ENCODE measurements around the gene PYGO1.
"Not testable (repeated sequence)": the region's sequence is repeated elsewhere in the genome, so short reads cannot be mapped to it uniquely, and the experiment has no call there.

Gene PYGO1

DNA sequence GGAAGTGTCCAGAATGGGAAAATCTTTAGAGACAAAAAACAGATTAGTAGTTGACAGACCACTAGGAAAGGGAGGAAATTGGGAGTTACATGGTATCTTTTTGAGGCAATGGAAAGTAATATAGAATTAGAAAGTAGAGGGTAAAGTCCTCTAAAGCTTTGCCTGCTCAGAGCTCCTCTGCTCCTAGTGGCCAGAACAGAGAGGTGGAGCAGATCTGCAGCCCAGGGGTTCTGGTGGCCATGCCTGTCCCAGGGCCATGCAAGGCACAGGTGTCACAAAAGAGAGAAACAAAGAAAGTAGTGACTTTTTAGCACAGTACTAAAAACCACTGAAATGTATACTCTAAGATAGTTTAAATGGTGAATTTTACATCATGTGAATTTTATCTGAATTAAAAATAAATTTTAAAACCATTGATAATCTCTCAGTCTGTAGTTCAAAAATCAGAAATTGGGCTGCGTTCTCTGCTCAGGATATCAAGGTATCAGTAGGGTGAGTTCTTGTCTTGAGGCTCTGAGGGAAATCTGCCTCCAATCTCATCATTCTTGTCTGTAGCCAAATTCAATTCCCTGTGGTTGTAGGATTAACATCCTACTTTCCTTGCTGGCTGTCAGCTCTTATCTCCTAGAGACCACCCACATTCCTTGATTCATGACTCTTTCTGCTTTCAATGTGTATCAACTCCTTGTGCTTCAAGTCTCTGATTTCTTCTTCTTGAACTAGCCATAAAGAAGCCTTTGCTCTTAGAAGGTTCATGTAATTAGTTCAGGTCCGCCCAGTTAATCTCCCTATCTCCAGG is 23.6 kb downstream of the PYGO1 start:
- no peak for DNase-seq

DNA sequence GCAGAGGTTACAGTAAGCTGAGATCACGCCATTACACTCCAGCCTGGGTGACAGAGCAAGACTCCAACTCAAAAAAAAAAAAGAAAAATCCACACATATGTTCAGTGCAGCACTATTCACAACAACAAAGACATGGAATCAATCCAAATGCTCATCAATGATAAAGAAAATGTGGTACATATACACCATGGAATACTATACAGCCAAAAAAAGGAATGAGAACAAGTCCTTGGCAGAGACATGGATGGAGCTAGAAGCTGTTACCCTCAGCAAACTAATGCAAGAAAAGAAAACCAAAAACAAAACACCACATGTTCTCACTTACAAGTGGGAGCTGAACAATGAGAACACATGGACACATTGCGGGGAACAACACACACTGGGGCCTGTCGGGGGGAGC is 25.5 kb downstream of the PYGO1 start:
- DNase-seq = no peak

- DNase-seq = no peak
These were observed 33.1 kb downstream of the PYGO1 start for GRCh38 chr15:55555089-55555488.

DNA sequence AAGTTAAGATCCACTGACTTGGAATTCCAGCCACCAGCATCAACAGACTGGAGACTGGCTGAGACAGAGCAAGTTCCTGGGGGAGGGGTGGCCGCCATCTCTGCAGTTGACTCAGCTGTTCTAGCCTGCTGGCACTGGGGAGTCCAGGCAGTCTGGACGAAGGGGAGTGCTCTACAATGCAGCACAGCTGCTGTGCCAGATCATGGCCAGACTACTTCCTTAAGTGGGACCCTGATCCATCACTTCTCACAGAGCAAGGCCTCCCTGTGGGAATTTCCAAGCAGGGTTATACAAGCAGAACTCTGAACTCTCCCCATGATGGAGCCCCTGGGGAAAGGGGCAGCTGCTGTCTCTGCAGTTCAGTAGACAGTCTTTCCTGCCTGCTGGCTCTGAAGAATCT is 35.2 kb downstream of the PYGO1 start:
- DNase-seq = no peak

- no peak for DNase-seq
These were observed 35.7 kb downstream of the PYGO1 start for GRCh38 chr15:55552451-55552850.

GRCh38 chr15:55549305-55549704 is 38.8 kb downstream of the PYGO1 start:
- DNase-seq = no peak

DNA sequence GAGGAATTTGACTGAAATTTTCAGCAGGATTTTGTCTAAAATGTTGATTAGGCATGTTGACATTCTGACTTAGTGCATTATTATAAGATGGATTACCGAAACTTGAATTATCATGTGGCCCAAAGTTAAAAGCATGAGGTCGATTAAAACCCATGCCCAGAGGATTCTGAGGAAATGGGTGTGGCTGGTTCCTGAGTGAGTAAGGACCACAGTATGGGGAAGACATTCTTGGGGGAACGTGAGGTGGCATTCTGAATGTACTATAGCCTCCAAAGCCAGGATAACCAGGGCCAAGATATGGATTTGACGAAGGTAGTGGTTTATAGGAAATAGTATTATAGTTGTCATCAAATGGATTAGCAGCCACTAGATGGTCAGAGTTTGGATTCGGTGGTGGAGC is 41.4 kb downstream of the PYGO1 start:
- DNase-seq = no peak

GRCh38 chr15:55535436-55535835 is 52.7 kb downstream of the PYGO1 start:
- DNase-seq = no peak

GRCh38 chr15:55532944-55533343 is 55.2 kb downstream of the PYGO1 start:
- no peak for DNase-seq

- DNase-seq = no peak
These were observed 57.3 kb downstream of the PYGO1 start for GRCh38 chr15:55530861-55531313.

GRCh38 chr15:55528812-55529211 is 59.3 kb downstream of the PYGO1 start:
- no peak for DNase-seq

DNA sequence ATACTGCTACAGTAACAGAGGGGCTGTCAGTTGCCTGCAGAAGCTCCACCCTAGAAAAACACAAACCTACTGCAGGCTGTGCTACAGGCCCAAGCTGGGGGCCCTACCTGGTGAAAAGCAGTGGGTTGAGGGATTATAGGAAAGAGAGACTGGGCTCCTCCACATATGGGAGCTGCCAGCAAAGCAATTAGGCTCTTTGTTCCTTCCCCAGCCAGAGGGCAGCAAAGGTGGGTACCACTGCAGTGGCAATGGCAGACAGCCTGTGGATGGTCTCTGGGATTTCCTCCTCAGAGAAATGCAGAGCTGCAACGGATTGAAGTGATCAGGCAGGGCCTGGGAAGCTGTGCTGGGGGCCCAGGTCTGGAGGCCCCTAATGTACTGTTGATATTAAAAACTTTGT is 61.0 kb downstream of the PYGO1 start:
- DNase-seq = no peak

DNA sequence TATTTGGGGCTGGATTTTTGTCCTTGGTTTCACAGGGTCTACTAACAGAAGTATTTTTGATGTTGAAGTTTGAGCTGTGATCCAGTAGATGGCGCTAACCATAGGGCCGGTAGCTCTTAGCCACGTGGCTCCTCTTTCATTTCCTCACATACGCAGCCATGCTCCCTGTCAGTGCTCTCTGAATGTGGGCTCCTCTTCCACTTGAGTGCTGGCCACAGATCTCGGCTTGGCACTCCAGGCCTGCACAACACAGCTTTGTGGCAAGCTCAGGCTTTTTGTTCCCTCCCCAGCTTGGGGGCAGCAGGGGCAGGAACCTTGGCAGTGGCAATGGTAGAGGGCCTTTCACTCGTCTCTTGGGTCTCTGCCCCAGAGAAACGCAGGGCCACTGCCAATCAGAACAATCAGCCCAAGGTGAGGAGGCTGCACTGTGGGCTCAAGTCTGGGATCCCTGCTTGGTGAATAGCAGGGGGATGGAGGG is 61.5 kb downstream of the PYGO1 start:
- no peak for DNase-seq

DNA sequence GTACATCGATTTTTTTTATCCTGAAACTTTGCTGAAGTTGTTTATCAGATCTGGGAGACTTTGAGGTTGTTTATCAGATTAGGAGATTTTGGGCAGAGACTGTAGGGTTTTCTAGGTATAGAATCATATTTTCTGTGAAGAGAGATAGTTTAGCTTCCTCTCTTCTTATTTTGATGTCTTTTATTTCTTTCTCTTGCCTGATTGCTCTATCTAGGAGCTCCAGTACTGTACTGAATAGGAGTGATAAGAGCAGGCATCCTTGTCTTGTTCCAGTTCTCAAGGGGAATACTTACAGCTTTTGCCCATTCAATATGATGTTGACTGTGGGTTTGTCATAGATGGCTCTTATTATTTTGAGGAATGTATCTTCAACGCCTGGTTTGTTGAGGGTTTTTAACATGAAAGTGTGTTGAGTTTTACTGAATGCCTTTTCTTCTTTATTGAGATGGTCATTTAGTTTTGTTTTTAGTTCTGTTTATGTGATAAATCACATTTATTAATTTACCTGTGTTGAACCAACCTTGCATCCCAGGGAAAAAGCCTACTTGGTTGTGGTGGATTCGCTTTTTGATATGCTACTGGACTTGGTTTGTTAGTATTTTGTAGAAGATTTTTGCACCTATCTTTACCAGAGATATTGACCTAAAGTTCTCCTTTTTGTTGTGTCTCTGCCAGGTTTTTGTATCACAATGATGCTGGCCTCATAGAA is 65.2 kb downstream of the PYGO1 start:
- no peak for DNase-seq

DNA sequence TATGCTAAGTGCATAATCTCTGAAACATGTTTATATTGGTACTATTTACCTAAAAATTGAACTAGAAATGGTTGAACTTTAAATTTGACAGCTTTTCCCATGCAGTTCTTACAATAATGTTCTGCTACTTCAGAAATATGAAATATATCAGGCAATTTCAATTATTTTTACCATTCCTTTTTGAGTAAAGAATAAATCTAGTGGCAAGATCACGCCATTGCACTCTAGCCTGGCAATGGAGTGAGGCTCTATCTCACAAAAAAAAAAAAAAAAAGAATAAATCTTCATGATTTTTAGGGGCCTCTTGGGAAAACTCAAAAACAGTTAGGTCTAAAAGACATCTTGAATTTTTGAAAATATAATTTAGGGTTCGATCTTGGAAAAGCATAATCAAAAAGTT is 69.5 kb downstream of the PYGO1 start:
- no peak for DNase-seq

GRCh38 chr15:55518009-55518408 is 70.1 kb downstream of the PYGO1 start:
- DNase-seq = no peak

- no peak for DNase-seq
These were observed 72.0 kb downstream of the PYGO1 start for GRCh38 chr15:55515991-55516776.

GRCh38 chr15:55515491-55515890 is 72.7 kb downstream of the PYGO1 start:
- DNase-seq = no peak

DNA sequence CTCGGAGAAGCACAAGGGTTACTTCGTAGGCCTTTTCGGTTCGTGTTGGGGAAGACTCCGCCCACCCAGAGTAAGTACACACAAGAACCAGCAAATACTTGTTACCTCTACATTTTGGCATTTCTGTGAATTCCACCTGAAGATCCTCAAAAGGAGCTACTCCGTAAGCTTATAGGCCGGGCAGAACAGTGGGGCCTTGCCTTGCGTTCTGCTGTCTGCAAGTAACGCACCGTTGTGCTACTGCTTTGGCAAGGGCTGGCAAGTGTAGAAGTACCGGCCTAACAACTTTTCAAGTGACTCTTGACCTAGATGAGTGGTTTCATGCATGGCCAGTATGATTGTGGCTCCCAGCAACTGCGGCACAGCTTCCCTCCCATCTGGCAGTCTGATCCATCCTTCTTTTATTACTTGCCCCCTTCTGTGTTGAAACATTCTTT is 73.7 kb downstream of the PYGO1 start:
- DNase-seq = no peak

DNA sequence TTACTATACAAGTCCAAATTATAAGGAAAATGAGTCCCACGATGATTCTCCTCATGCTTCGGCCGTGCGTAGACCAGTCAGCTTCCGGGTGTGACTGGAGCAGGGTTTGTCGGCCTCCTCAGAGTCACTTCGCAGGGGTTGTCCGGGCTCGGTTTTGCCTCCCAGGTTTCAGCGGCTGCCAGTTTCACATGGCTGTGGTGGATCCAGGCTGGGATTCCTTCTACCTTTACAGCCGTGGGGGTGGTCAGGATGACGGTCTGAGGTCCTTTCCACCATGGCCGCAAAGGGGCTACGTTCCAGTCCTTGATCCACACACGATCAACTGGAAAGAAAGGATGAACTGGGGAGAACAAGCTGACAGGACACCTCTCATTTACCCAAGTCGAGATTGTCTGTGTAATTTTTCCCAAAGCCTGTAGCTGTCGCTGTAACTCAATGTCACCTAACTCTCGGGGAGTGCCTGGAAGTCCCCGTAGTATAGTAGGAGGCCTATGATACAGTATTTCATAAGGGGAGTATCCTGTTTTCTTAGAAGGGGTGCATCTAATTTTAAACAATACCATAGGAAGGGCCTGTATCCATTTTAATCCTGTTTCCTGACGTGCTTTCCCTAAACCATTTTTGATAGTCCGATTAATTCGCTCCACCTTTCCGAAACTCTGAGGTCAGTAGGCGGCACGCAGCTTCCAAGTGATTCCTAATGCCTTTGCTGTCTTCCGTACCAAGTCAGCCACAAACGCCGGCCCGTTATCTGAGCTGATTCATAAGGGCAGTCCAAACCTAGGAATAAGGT is 74.3 kb downstream of the PYGO1 start:
- not testable (repeated sequence) for DNase-seq

GRCh38 chr15:55513152-55513551 is 75.0 kb downstream of the PYGO1 start:
- DNase-seq = no peak

DNA sequence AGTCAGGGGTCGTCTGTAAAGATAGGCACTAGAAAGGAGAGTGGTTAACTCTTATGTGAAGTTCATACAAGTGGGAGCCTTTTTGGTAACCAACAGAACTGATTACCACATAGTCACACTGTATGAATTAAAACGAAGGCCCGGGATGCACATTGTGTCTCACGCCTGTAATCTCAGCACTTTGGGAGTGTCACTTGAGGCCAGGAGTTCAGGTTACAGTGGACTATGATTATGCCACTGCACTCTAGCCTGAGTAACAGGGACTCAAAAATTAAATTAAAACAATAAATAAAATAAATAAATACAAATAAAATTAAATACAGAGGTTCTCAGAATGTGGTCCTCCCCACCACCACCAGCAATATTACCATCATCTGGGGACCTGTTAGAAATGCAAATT is 80.6 kb downstream of the PYGO1 start:
- DNase-seq = no peak
